Measurements from ENCODE around the gene ITGB7. TPM values are rescaled to one million over a fixed set of nuclear protein-coding genes. Genes with fewer than 3 reads are reported as not detected.
"Not testable (repeated sequence)": the region's sequence is repeated elsewhere in the genome, so short reads cannot be mapped to it uniquely, and the experiment has no call there.

ITGB7 gene
- total and polyA plus RNA-seq, 9 donors, result 0.27 to 1.4 (median 0.80) TPM

GRCh38 chr12:53179687-53180219 lies 27.3 kb downstream of the ITGB7 start:
- peak overlapping the region; percentile 98 for H3K27ac ChIP-seq (ENCODE audit: low read length)
- H3K36me3 ChIP-seq (ENCODE audit: control insufficient read depth, insufficient read depth, low read length), result peaks cover 25% of the 10 kb centered on the region
- H3K4me3 ChIP-seq (ENCODE audit: low read length), result peak overlapping the region; percentile 69
- WGBS (ENCODE audit: insufficient coverage), result 5% methylated on average over 10 of the region's 12 CpGs
- H3K4me1 ChIP-seq (ENCODE audit: control insufficient read depth, insufficient read depth, low read length), result peaks cover 20% of the 10 kb centered on the region
- no peak for DNase-seq
- H3K27me3 ChIP-seq (ENCODE audit: control insufficient read depth, insufficient read depth, low read length), result no peaks in the 10 kb centered on the region
- no peaks in the 10 kb centered on the region for H3K9me3 ChIP-seq (replicated peaks; ENCODE audit: control insufficient read depth, low read depth, low read length)

GRCh38 chr12:53178803-53179202 lies 28.2 kb downstream of the ITGB7 start:
- Histone ChIP-seq H3K36me3 (ENCODE audit: control insufficient read depth, insufficient read depth, low read length) (peaks cover 17% of the 10 kb centered on the region), H3K4me1 (ENCODE audit: control insufficient read depth, insufficient read depth, low read length) (peaks cover 20% of the 10 kb centered on the region)
- 92% methylated on average over 9 of the region's 14 CpGs for WGBS (ENCODE audit: insufficient coverage)
- not testable (repeated sequence) for H3K9me3 ChIP-seq (replicated peaks; ENCODE audit: control insufficient read depth, low read depth, low read length); H3K27me3 ChIP-seq (ENCODE audit: control insufficient read depth, insufficient read depth, low read length); DNase-seq; H3K27ac ChIP-seq (ENCODE audit: low read length); H3K4me3 ChIP-seq (ENCODE audit: low read length)

- WGBS (ENCODE audit: insufficient coverage), result 100% methylated on average over 2 of the region's 6 CpGs
- not testable (repeated sequence) for H3K36me3 ChIP-seq (ENCODE audit: control insufficient read depth, insufficient read depth, low read length); H3K27me3 ChIP-seq (ENCODE audit: control insufficient read depth, insufficient read depth, low read length); DNase-seq; H3K27ac ChIP-seq (ENCODE audit: low read length); H3K9me3 ChIP-seq (replicated peaks; ENCODE audit: control insufficient read depth, low read depth, low read length); H3K4me3 ChIP-seq (ENCODE audit: low read length)
- H3K4me1 ChIP-seq (ENCODE audit: control insufficient read depth, insufficient read depth, low read length), result peaks cover 15% of the 10 kb centered on the region
Measured at GRCh38 chr12:53177447-53177846, 29.6 kb downstream of the ITGB7 start.

GRCh38 chr12:53176750-53177149 lies 30.3 kb downstream of the ITGB7 start:
- Histone ChIP-seq H3K4me3 (ENCODE audit: low read length) (no peak overlapping the region), H3K27ac (ENCODE audit: low read length) (no peak overlapping the region)
- 100% methylated on average over 1 of the region's 3 CpGs for WGBS (ENCODE audit: insufficient coverage)

GRCh38 chr12:53174881-53175491 lies 32.1 kb downstream of the ITGB7 start:
- DNase-seq, result no peak
- WGBS (ENCODE audit: insufficient coverage), result 75% methylated on average over 1 of the region's 4 CpGs
- peaks cover 16% of the 10 kb centered on the region for H3K36me3 ChIP-seq (ENCODE audit: control insufficient read depth, insufficient read depth, low read length)
- H3K9me3 ChIP-seq (replicated peaks; ENCODE audit: control insufficient read depth, low read depth, low read length), result no peaks in the 10 kb centered on the region
- no peak overlapping the region for H3K27ac ChIP-seq (ENCODE audit: low read length)
- no peak overlapping the region for H3K4me3 ChIP-seq (ENCODE audit: low read length)
- H3K4me1 ChIP-seq (ENCODE audit: control insufficient read depth, insufficient read depth, low read length), result peaks cover 13% of the 10 kb centered on the region
- H3K27me3 ChIP-seq (ENCODE audit: control insufficient read depth, insufficient read depth, low read length), result no peaks in the 10 kb centered on the region

More at GRCh38 chr12:53176750-53177149, 30.3 kb downstream of the ITGB7 start:
- no peak for DNase-seq
- H3K9me3 ChIP-seq (replicated peaks; ENCODE audit: control insufficient read depth, low read depth, low read length), result no peaks in the 10 kb centered on the region
- no peaks in the 10 kb centered on the region for H3K27me3 ChIP-seq (ENCODE audit: control insufficient read depth, insufficient read depth, low read length)
- peaks cover 11% of the 10 kb centered on the region for H3K4me1 ChIP-seq (ENCODE audit: control insufficient read depth, insufficient read depth, low read length)
- H3K36me3 ChIP-seq (ENCODE audit: control insufficient read depth, insufficient read depth, low read length), result peaks cover 5% of the 10 kb centered on the region

GRCh38 chr12:53173085-53173715 lies 33.9 kb downstream of the ITGB7 start:
- H3K9me3 ChIP-seq (replicated peaks; ENCODE audit: control insufficient read depth, low read depth, low read length), result no peaks in the 10 kb centered on the region
- DNase-seq, result no peak
- peaks cover 22% of the 10 kb centered on the region for H3K36me3 ChIP-seq (ENCODE audit: control insufficient read depth, insufficient read depth, low read length)
- H3K27me3 ChIP-seq (ENCODE audit: control insufficient read depth, insufficient read depth, low read length), result no peaks in the 10 kb centered on the region
- H3K4me3 ChIP-seq (ENCODE audit: low read length), result no peak overlapping the region
- peaks cover 10% of the 10 kb centered on the region for H3K4me1 ChIP-seq (ENCODE audit: control insufficient read depth, insufficient read depth, low read length)
- WGBS (ENCODE audit: insufficient coverage), result 95% methylated on average over 6 of the region's 10 CpGs
- H3K27ac ChIP-seq (ENCODE audit: low read length), result no peak overlapping the region

GRCh38 chr12:53172352-53172751 lies 34.7 kb downstream of the ITGB7 start:
- no peak for DNase-seq
- Histone ChIP-seq H3K36me3 (ENCODE audit: control insufficient read depth, insufficient read depth, low read length) (peaks cover 22% of the 10 kb centered on the region), H3K27me3 (ENCODE audit: control insufficient read depth, insufficient read depth, low read length) (no peaks in the 10 kb centered on the region), H3K4me3 (ENCODE audit: low read length) (no peak overlapping the region), H3K4me1 (ENCODE audit: control insufficient read depth, insufficient read depth, low read length) (peaks cover 10% of the 10 kb centered on the region), H3K9me3 (replicated peaks; ENCODE audit: control insufficient read depth, low read depth, low read length) (no peaks in the 10 kb centered on the region), H3K27ac (ENCODE audit: low read length) (no peak overlapping the region)
- WGBS (ENCODE audit: insufficient coverage), result 92% methylated on average over 5 of the region's 11 CpGs

GRCh38 chr12:53171725-53172329 lies 35.2 kb downstream of the ITGB7 start:
- WGBS (ENCODE audit: insufficient coverage), result 52% methylated on average over 7 of the region's 10 CpGs
- no peaks in the 10 kb centered on the region for H3K27me3 ChIP-seq (ENCODE audit: control insufficient read depth, insufficient read depth, low read length)
- no peak overlapping the region for H3K27ac ChIP-seq (ENCODE audit: low read length)

GRCh38 chr12:53170876-53171724 lies 36.0 kb downstream of the ITGB7 start:
- no peak overlapping the region for H3K4me3 ChIP-seq (ENCODE audit: low read length)
- no peaks in the 10 kb centered on the region for H3K9me3 ChIP-seq (replicated peaks; ENCODE audit: control insufficient read depth, low read depth, low read length)
- H3K4me1 ChIP-seq (ENCODE audit: control insufficient read depth, insufficient read depth, low read length), result peaks cover 10% of the 10 kb centered on the region
- no peaks in the 10 kb centered on the region for H3K27me3 ChIP-seq (ENCODE audit: control insufficient read depth, insufficient read depth, low read length)
- H3K27ac ChIP-seq (ENCODE audit: low read length), result no peak overlapping the region
- 100% methylated on average over 1 of the region's 14 CpGs for WGBS (ENCODE audit: insufficient coverage)
- H3K36me3 ChIP-seq (ENCODE audit: control insufficient read depth, insufficient read depth, low read length), result peaks cover 28% of the 10 kb centered on the region
- DNase-seq, result no peak

More at GRCh38 chr12:53171725-53172329, 35.2 kb downstream of the ITGB7 start:
- Histone ChIP-seq H3K4me1 (ENCODE audit: control insufficient read depth, insufficient read depth, low read length) (peaks cover 10% of the 10 kb centered on the region), H3K9me3 (replicated peaks; ENCODE audit: control insufficient read depth, low read depth, low read length) (no peaks in the 10 kb centered on the region), H3K36me3 (ENCODE audit: control insufficient read depth, insufficient read depth, low read length) (peaks cover 27% of the 10 kb centered on the region), H3K4me3 (ENCODE audit: low read length) (no peak overlapping the region)
- no peak for DNase-seq
